ENCODE measurements around the gene CPSF4. TPM values are rescaled to one million over a fixed set of nuclear protein-coding genes. Genes with fewer than 3 reads are reported as not detected.
"Not testable (repeated sequence)": the region's sequence is repeated elsewhere in the genome, so short reads cannot be mapped to it uniquely, and the experiment has no call there.

Gene CPSF4
- total RNA-seq, 1 donor from 2014 or later = 37.9 TPM

DNA sequence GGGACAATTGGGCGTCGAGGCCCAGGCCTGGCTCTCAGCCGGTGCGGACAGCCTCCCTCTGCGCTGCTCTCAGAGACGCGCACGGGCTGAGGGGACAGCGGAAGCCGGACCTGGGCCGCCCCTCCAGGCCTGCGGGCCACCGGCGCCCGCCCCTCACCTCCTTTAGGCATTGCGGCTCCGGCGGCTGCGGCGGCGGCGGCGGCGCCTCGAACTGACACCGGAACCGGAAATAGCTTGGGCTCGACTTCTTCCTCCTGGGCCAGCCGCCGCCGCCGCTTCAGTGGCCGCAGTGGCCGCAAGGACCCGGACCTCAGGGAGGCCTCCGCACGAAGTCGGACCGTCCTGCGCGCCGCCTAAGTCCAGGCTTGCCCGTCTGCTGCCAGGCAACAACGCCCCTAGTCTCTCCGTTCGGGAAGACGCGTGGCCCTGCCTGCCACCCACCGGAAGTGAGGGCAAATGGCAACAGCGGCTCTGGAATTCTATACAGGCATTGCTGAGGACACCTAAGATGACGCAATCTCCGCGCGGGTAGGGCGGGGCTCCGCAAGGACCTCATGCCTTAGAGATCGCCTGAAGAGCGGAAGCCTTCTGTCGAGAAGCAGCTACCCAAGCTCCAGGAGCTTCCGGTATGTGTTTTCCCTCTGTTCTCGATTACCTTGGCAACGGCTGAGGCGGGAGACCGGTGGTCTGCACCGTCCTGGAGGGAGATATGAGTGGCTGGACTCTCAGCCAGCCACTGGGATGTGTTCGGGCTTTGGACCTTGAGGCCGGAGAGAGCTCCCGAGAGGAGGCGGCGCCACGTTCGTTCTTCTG, 30.2 kb upstream of the CPSF4 start, which contains the start of the genes BUD31 and PDAP1:
BUD31 (plus strand) TSS at position 591 of the 813 bp plus-strand sequence. CDS start 2,124 bp downstream, outside the sequence.
PDAP1 (minus strand) TSS at position 219 of the 813 bp plus-strand sequence; CDS start at position 170, 49 bp downstream.
- peaks cover 30% of the 10 kb centered on the region for H3K4me1 Mint-ChIP-seq (ENCODE audit: unreplicated experiment)
- peak within 1 kb of the TSS; percentile 98 for H3K27ac Mint-ChIP-seq (ENCODE audit: unreplicated experiment)
- no peak for TF ChIP-seq CTCF (IDR thresholded peaks at IDR 0.05)
- H3K36me3 Mint-ChIP-seq (ENCODE audit: unreplicated experiment) = peaks cover 26% of the 10 kb centered on the region
- H3K9me3 Mint-ChIP-seq (ENCODE audit: unreplicated experiment) = no peaks in the 10 kb centered on the region
- peak within 1 kb of the TSS; percentile 99 for H3K4me3 Mint-ChIP-seq (ENCODE audit: unreplicated experiment)
- H3K27me3 Mint-ChIP-seq (ENCODE audit: unreplicated experiment) = no peaks in the 10 kb centered on the region
- peak; percentile 97 for DNase-seq (ENCODE audit: extremely low spot score, unreplicated experiment)

- no peak for TF ChIP-seq CTCF (IDR thresholded peaks at IDR 0.05)
- DNase-seq (ENCODE audit: extremely low spot score, unreplicated experiment) = no peak
- Mint-ChIP-seq H3K36me3 (ENCODE audit: unreplicated experiment) (peaks cover 20% of the 10 kb centered on the region), H3K27ac (ENCODE audit: unreplicated experiment) (peak overlapping the region; percentile 98), H3K27me3 (ENCODE audit: unreplicated experiment) (no peaks in the 10 kb centered on the region), H3K4me3 (ENCODE audit: unreplicated experiment) (peak overlapping the region; percentile 99), H3K4me1 (ENCODE audit: unreplicated experiment) (peaks cover 30% of the 10 kb centered on the region), H3K9me3 (ENCODE audit: unreplicated experiment) (no peaks in the 10 kb centered on the region)
Observed at GRCh38 chr7:99409192-99409572, 29.6 kb upstream of the CPSF4 start.

- no peak for TF ChIP-seq CTCF (IDR thresholded peaks at IDR 0.05)
- no peaks in the 10 kb centered on the region for H3K27me3 Mint-ChIP-seq (ENCODE audit: unreplicated experiment)
- no peak for DNase-seq (ENCODE audit: extremely low spot score, unreplicated experiment)
- peaks cover 21% of the 10 kb centered on the region for H3K36me3 Mint-ChIP-seq (ENCODE audit: unreplicated experiment)
- H3K4me1 Mint-ChIP-seq (ENCODE audit: unreplicated experiment) = peaks cover 30% of the 10 kb centered on the region
- H3K9me3 Mint-ChIP-seq (ENCODE audit: unreplicated experiment) = no peaks in the 10 kb centered on the region
- peak overlapping the region; percentile 98 for H3K27ac Mint-ChIP-seq (ENCODE audit: unreplicated experiment)
- H3K4me3 Mint-ChIP-seq (ENCODE audit: unreplicated experiment) = peak overlapping the region; percentile 99
Observed at GRCh38 chr7:99409806-99410205, 28.9 kb upstream of the CPSF4 start.

- Mint-ChIP-seq H3K9me3 (ENCODE audit: unreplicated experiment) (no peaks in the 10 kb centered on the region), H3K4me1 (ENCODE audit: unreplicated experiment) (peaks cover 30% of the 10 kb centered on the region), H3K27ac (ENCODE audit: unreplicated experiment) (peak overlapping the region; percentile 98), H3K4me3 (ENCODE audit: unreplicated experiment) (peak overlapping the region; percentile 99), H3K27me3 (ENCODE audit: unreplicated experiment) (no peaks in the 10 kb centered on the region), H3K36me3 (ENCODE audit: unreplicated experiment) (peaks cover 26% of the 10 kb centered on the region)
- DNase-seq (ENCODE audit: extremely low spot score, unreplicated experiment) = no peak
- TF ChIP-seq CTCF (IDR thresholded peaks at IDR 0.05) = no peak
Observed at GRCh38 chr7:99410635-99411034, 28.1 kb upstream of the CPSF4 start.

GRCh38 chr7:99415513-99416127, 23.1 kb upstream of the CPSF4 start:
- H3K4me1 Mint-ChIP-seq (ENCODE audit: unreplicated experiment); H3K4me3 Mint-ChIP-seq (ENCODE audit: unreplicated experiment); DNase-seq (ENCODE audit: extremely low spot score, unreplicated experiment); H3K27me3 Mint-ChIP-seq (ENCODE audit: unreplicated experiment); H3K9me3 Mint-ChIP-seq (ENCODE audit: unreplicated experiment): not testable (repeated sequence)
- Mint-ChIP-seq H3K36me3 (ENCODE audit: unreplicated experiment) (peaks cover 55% of the 10 kb centered on the region), H3K27ac (ENCODE audit: unreplicated experiment) (peak overlapping the region; percentile 47)
- TF ChIP-seq CTCF (IDR thresholded peaks at IDR 0.05) = peak; percentile 77
